HG03066 (cell line): ENCODE results near the gene XYLT1.

ENCODE experiments used
- ATAC-seq: cut with Tn5 transposase; IDR thresholded peaks from one replicate; pipeline ENCODE4 v1.9.1; 2021; ENCODE audit warnings: low read depth; ENCODE audit not compliant: unreplicated experiment

The XYLT1 gene

GRCh38 chr16:17295948-17296347 lies 174.8 kb downstream of the XYLT1 start:
- ATAC-seq: no peak

GRCh38 chr16:17294856-17295255 lies 175.9 kb downstream of the XYLT1 start:
- ATAC-seq: no peak

GRCh38 chr16:17293813-17294558 lies 176.8 kb downstream of the XYLT1 start:
- no peak for ATAC-seq

- ATAC-seq: no peak
Observed at GRCh38 chr16:17291289-17291688, 179.5 kb downstream of the XYLT1 start.

- no peak for ATAC-seq
Observed at GRCh38 chr16:17289674-17290635, 180.8 kb downstream of the XYLT1 start.

- ATAC-seq: no peak
Observed at GRCh38 chr16:17289050-17289449, 181.7 kb downstream of the XYLT1 start.

GRCh38 chr16:17287166-17287800 lies 183.5 kb downstream of the XYLT1 start:
- ATAC-seq: no peak

- no peak for ATAC-seq
Observed at GRCh38 chr16:17286443-17286842, 184.3 kb downstream of the XYLT1 start.

GRCh38 chr16:17283016-17283415 lies 187.7 kb downstream of the XYLT1 start:
- no peak for ATAC-seq

- no peak for ATAC-seq
Observed at GRCh38 chr16:17282247-17282646, 188.5 kb downstream of the XYLT1 start.

GRCh38 chr16:17281052-17281451 lies 189.7 kb downstream of the XYLT1 start:
- no peak for ATAC-seq

GRCh38 chr16:17278988-17279387 lies 191.8 kb downstream of the XYLT1 start:
- no peak for ATAC-seq

GRCh38 chr16:17277981-17278381 lies 192.8 kb downstream of the XYLT1 start:
- peak; percentile 55 for ATAC-seq

- no peak for ATAC-seq
Observed at GRCh38 chr16:17276610-17277009, 194.2 kb downstream of the XYLT1 start.

- ATAC-seq: no peak
Observed at GRCh38 chr16:17276010-17276530, 194.7 kb downstream of the XYLT1 start.

GRCh38 chr16:17275076-17276009 lies 195.4 kb downstream of the XYLT1 start:
- ATAC-seq: no peak

- no peak for ATAC-seq
Observed at GRCh38 chr16:17273142-17273561, 197.6 kb downstream of the XYLT1 start.

GRCh38 chr16:17272716-17273115 lies 198.0 kb downstream of the XYLT1 start:
- ATAC-seq: no peak

GRCh38 chr16:17271687-17272086 lies 199.1 kb downstream of the XYLT1 start:
- no peak for ATAC-seq

- ATAC-seq: no peak
Observed at GRCh38 chr16:17270683-17271109, 200.1 kb downstream of the XYLT1 start.
